GM19395 (cell line): ENCODE data around the gene PPP1R13B.

Source experiments
- ATAC-seq: cut with Tn5 transposase; IDR thresholded peaks from one replicate; pipeline ENCODE4 v1.9.1; 2021; ENCODE audit warnings: mild to moderate bottlenecking, moderate library complexity; ENCODE audit not compliant: unreplicated experiment

The PPP1R13B gene

DNA sequence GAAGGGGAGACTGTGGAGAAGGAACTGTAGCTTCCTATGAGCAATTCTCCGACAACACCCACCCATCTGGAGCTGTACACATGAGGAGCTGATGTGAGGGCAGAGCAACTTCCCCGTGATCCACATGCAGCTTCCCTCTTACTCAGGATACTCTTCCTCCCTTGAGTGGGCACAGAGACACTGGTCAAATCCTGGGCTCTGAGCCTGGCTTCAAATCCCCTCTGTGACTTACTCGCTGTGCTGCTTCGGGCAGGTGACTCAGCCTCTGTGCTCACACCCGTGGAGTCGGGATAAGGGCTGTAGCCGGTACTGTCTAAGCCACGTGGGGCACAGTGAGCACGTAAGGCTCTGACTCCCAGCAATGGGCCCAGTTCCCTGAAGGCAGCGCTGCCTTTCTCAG, 100.7 kb downstream of the PPP1R13B start:
- ATAC-seq: no peak

DNA sequence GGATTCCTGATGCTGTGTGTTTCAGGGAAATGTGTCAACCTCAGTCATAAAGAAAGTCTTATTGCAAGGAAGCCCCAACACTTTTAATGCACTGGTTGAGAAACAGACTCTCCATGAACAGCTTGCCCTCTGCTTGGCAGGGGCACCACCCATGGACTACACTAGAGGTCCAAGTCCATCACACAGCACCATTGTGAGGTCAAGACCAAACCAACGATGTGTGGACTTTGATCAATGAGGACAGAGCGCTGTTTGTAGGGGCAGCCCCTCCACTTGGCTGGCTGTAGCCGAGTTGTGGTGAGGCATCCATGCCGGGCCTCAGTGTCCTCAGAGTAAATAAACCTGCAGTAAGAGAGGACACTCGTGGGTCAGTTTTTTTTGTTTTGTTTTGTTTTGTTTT, 102.0 kb downstream of the PPP1R13B start:
- no peak for ATAC-seq

DNA sequence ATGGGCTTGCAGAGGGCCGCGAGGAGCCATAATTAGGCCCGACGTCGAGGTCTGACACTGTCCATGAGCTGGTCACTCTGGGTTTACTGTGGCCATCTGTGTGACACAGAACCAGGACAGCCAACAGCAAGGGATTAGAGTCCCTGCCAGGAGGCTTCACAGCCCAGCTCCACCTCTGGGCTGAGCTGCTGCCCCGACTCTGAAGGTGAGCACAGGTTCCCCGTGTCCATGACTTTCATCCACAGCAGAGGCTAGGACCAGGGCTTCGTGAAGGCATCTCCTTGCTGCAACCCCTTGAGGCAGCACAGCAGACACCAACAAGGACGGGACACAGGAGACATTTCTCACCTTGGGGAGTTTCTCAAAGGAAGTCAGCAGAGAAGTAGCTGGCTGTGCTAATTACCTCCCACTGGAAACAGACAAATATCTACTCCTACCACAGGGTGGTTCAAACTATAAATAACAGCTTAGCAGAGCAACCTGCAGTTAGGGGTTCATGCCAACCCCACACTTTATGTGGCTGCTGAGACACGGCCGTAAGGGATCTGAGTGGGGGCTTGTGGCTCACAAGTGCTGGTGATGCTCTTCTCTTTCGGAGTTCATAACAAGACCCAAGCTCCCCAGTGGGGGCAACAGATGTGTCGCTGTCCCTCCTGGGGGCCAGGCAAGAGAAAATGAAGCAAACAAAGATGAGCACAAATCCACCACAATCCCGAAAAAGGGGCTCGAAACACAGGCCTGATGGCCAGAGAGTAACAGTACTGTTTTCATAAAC, 102.6 kb downstream of the PPP1R13B start:
- no peak for ATAC-seq

DNA sequence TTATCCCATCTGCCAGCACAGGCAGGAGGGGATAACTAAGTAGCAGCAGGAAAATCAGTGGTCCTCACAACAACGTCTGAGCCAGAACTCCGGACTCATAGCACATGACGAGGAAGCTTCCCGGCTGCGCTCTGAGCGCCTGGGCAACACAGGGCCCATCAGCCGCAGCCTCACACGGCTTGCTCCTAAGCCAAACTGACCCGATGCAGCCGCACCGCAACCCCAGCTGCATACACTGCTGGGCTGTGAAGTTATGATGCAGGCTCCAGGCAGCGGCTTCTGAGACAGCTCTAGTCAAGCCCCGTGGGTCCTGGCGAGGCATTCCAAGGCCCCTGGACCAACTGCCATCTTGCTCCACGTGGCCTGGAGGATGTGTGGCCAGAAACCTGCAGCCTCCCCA, 103.7 kb downstream of the PPP1R13B start:
- ATAC-seq: no peak

DNA sequence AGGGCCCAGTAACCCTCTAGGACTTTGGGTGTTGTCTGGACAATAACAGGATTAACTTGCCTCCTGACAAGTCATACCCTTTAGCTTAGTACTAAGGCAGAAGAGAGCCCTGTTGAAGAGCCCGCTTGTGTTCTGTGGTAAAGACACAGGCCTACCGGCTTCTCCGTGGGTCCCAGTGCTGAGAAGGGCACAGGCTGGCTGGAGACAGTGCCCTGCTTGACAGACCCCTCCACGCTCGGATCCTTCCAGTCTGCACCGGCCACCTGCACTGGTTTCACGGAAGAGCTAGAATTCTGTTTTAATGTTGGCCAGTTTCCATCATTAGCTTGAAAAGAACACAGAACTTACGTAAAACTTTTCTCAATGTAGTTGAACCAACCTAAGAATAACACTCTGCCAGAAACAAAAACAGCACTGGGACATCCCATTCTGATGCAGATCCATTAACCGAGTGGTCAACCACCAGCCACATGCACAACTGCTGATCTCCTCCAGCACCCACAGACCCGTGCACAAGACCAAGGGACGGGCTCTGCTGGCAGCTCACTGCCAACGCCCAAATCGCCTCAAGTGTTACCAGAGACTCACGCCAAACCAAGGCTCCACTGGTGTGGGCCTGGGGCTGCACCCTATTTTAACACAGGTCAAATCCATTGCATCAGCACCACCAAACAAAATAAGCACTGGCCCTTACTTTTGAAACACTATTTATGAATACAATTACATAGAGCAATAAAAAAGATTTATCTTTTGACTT, 104.7 kb downstream of the PPP1R13B start:
- ATAC-seq: no peak

DNA sequence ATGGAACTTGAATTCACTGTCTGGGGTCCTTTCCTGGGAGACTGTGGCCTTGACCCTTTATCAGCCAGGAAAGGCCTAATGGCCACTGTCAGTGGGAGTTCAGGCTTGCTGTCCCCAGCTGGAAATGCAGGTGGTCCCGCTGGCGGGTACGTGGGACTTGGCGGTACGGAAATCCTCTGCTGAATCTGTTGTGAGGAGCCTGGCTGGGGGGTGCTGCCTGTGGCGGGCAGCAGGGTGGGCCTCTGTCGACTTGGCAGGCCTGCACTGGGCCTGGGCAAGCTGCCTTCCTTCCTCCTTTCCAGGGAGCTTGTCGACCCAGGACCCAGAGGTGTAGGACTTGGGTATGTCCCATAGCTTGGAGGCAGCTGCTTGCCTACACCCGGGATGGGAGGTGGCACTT, 105.5 kb downstream of the PPP1R13B start:
- ATAC-seq: no peak

DNA sequence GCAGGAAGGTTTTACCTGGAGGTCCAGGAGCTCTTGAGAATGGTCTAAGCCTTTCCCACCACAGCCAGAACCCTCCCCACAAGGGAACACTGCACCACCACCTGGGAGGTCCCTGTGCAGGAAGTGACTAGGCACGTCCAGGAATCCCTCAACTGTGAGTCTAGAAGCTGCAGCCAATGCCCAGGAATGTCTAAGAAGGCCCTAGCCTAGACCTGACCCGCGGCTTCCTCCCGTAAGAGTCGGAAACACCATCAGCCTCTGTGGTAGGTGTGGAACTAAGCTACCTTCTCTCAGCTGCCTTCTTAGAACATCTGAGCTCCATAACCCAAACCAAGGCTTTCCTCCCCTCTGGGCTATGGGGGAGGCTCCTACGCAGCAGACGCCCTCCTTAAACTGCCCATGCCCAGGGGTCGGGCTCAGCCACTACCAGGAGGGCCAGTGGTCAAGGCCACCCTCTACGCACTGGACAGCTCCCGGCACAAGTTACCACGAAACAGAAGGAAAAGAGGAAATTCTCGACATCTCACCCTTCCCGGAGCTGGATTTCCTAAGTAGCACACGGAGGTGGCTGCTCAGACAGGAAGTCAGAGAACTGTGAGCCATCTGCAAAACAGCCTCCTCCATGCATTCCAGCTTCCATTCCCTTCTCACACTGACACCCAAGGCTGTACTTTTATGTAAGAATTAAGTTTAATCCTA, 106.2 kb downstream of the PPP1R13B start:
- ATAC-seq: no peak

DNA sequence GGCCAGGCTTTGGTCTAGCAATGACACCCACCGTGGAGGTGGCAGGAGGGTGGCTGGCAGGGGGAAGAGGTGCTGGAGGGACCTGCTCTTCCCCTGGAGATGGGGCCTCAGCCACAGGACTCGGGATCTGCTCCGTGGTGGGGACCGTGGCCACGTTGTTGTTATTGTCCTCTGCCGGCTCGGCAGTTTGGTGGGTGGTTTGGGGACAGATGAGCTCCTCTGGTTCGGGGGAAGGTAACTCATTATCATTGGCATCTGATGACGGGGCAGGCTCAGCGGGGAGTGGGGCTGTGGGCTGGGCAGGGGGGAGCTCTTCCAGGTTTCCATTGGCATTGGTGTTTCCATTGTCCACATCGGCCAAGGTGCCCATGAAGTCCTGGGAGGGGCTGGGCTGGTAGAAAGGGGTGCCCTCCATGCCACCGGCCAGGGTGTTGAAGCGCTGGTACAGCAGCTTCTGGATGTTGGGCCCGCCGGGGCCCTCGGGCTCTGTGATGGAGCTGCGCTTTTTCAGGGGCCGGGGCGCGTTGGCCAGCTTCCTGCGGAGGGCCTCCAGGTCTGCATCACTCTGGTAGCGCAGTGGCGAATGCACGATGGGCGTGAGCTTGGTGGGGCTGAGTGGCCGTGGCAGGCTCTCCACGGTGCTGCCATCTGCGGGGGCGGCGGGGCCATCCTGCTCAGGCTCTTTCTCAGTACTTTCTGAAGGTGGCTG, 107.4 kb downstream of the PPP1R13B start:
- no peak for ATAC-seq

DNA sequence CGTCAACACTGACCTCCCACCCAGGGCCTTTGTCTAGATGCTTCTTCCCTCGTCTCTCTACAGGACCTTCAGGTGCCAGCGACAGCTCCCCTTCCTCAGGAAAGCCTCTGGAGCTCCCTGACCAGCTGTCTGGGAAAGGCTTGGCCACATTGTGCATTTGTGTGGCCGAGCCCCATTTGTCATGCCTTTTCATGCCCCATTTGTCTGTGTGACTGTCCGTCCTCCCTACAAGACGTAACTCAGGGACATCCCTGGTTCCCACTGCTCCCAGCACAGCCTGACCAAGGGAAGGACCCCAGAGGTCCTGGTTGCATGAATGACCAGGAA, 107.9 kb downstream of the PPP1R13B start:
- no peak for ATAC-seq

DNA sequence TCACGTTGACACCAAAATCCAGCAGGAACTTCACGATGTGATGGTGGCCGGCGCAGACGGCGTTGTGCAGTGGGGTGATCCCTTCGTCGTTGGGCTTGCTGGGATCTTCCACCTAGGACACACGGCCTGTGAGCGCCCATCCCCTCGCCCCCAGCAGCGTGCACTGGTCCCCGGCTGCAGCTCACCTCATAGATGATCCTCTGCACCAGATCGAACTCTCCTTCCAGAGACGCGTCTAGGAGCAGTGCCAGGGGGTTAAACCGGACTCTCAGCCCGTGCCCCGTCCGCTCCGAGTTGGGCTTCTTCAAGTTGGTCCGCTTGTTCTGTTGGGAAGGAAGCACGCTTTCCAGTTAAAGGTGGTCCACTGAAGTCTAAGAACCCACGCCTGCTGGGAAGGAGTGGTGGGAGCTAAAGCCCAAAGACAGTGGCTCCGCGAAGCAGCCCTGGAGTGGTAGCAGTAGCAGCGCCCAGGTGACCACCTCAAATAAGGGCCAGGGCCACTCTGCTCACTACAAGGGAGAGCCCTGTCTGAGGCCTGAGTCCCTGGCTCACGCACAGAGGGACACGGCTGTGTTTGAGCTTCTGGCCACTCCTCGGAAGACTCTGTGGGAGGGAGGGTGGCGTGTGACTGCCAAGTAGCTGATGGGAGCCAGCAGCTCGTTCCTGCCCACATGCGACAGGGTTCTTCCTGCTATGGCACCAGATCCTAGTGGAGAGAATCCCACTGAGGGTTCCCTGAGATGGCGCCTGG, 108.5 kb downstream of the PPP1R13B start:
- ATAC-seq: no peak

DNA sequence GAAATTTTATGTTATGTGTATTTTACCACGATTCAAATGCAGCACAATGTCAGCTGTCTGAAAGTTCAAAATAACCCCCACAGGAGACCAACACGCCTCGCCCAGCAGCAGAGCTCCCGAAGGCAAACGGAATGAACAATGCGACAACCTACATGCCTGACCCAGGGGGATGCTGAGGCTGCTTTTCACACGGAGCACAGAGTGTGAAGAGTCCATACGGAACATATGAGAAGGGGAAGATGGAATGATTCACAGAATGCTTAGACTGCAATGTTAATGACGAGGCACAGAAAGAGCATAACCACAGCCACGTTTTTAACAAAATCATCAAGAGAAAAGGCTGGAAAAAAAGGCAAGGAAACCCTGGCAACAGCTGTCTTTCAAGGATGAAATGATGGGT, 109.2 kb downstream of the PPP1R13B start:
- no peak for ATAC-seq

DNA sequence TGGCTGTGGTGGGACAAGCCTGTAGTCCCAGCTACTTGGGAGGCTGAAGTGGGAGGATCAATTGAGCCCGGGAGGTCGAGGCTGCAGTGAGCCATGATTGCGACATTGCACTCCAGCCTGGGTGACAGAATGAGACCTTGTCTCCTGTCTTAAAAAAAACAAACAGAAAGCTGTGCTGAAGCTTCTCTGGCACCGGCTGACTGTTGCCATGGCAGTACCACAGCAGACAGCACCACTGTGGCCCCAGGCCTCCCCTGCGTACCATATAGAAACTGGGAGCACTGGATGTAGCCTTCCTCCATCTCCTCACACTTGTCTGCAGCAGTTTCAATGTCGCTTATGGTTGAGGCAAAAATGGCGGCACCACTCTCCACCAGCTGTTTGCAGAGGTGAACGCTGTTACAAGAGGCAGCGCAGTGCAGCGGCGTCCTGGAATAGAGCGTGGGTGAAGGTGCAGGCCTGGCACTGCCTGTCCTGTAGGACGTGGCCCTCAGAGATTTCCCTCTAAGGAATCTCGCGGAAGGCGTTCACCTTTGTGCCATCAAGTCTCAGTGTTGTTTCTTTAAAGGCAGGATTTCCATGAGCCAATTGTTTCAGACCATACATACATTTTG, 109.8 kb downstream of the PPP1R13B start:
- ATAC-seq: no peak

DNA sequence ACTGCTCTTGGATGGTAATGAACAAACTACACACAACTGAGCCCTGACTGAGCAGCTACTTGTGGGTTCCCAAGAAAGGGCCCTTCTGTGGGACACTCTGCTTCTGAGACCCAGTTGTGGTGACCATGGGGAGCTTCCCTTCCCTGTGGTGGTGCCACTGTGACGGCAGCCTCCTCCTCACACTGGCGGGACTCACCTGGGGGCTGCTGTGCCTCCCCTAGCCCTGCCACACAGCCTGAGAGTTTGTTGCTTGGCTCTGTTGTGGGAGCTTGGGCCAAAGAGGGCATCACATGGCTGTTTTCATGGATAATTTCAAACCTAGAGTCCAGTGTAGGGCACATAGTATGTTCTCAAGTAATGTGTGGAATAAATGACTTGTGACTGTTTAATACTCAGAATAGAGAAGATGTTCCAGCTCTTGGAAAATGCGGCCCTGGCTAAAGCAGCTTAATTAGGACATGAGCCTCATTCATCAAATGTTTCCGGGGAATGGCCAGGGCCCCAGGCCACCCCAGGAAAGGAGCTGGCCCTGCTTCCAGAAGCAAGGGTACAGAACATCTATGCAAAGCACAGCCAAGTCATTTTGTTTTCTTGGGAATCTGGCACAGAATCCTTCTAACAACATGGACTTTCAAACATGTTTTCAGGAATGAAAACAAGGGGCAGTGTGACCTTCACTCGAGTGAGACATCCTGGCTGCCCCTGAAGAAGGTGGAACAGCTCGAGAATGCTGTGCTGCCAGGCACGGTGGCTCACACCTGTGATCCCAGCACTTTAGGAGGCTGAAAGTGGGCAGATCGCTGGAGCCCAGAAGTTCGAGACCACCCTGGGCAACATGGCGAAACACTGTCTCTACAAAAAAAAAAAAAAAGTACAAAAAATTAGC, 110.6 kb downstream of the PPP1R13B start:
- ATAC-seq: no peak

DNA sequence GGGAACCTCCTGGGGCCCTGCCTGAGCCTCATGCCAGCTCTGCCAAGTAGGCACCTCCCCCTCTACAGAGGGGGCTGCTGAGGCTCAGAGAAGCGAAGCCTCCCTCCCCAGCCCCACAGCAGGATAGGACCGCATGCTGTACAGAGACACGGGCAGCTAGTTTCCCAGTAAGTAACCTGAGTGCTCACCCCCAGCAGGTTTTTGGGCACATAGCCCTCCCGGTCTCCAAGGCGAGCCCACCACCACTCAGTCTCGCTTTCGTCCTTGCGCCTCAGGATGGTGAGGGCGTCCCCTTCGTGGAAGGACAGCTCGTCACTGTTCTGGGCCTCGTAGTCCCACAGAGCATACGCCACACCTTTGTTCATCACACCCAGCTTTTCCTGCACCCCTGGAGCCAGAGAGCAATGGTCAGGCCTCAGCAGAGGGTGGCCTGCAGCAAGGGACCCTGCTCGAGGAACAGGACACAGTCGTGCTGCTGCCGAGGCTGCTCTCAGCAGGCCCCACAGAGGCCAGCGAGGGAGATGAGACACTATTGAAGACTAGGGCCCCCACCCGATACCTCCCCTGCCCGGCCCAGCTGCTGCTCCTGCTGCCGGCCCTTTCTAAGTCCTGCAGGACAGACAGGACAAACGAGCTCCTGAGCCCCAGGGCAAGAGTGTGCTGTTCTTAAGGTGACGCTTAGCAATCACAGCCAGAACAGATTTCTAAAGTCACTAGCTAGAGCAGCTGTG, 111.4 kb downstream of the PPP1R13B start:
- no peak for ATAC-seq

DNA sequence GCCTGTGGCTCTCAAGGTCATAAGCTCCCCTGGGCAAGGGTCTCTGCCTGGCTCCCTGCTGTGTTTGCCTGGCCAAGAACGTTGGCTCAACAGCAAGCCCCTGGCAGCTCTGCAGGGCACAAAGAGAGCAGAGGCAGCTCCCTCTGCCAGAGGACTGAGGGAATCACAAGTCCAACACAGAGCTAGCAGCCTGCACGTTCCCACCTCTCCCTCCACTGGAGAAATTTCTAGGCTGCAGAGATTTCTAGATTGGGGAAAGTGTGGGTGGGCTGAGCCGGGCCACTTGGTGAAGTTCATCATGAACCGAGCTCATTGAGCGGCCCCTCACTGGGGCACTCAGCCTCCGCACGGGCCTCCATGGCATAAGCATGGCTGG, 111.9 kb downstream of the PPP1R13B start:
- no peak for ATAC-seq

DNA sequence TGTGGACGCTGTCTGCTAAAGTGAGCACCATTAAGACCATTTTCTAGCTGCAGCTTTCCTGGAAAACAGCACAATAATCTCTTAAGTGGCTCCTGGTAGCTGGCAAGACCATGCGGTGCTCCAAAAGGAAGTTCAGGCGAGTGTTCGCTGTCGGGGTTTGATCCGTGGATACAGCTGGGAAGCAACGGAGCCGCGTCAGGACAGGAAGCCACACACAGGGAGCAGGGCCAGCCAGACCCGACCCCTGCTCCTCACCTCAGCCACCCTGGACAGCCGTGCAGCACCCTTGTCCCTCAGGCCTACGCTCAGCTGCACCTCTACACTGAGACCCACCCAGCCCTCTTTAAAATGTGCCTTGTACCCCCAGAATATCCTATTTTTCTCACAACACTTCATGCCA, 112.4 kb downstream of the PPP1R13B start:
- no peak for ATAC-seq

DNA sequence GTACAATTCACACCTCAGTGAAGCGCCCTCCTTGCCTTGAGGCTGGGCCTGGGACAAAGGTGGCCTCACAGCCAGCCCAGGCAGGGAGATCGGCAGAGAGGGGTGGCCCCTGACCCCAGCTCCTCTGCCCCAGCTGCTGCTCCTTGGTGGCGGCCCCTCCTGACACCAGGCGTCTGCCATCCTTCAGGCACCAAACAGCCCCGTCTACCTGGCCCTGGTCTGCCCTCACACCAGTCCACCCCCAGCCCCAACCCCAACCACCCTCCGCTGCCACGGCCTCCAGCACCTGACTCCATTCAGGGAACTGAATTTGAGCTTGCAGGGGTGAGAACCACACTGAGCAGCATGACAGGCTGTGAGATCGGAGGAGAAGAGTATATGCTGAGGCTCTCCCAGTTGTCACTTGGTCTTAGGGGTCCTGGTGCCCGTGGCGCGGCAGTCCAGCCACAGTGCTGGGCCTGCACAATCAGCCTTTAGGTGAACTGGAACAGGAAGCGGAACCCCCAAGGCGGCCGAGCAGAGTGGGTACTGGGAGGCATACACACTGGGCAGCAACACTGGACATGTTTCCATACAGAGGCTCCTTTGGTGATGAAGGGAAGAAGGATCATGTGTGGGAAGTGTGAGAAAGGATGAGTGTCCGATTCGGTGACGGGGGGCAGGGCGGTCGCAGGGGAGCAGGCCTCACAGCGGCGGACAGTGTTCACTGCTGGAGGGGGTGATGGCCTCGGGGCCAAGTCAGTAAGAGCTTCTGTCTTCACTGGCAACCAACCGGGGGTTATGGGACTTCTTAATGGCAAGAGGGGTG, 113.1 kb downstream of the PPP1R13B start:
- ATAC-seq: no peak

DNA sequence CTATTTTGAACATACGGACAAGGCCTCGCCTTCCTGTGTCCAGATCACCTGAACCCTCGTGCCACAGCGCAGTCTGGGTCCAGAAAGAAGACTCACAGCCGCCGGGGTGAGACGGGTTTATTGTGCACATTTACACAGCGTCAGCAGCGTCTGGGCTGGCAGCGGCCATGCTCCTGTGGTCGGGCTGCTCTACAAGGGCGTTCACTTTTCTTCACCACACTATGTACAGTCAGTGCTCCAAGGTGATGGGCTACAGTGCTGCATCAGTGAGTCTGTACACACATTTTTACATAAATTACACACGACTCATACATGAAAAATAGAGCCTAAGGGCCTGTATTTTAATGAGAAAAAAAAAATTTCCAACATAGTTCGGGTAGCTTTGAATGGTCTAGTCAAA, 113.7 kb downstream of the PPP1R13B start:
- ATAC-seq: no peak
